Psoas muscle (tissue), 8 donors: ENCODE measurements around the gene RSRP1. TPM values are rescaled to one million over a fixed set of nuclear protein-coding genes. Genes with fewer than 3 reads are reported as not detected.

ENCODE experiments used
- ATAC-seq, 4 donors: fragments of 200-7000 bp; cut with Tn5 transposase; one replicate each; pipeline ENCODE4 v1.9.1; 2020; ENCODE audit warnings: moderate library complexity in 3 of 4, mild to moderate bottlenecking in 2 of 4
- DNase-seq, 2 donors: peaks; one replicate each; pipeline ENCODE4 v3.0.0-alpha.2; 2020
- H3K27ac ChIP-seq: fragments of 200-600 bp; one replicate; pipeline ENCODE4 v1.8.0; 2022
- H3K27me3 ChIP-seq, 3 donors: fragments of 200-600 bp in 1 of 3; one replicate each; pipeline versions ENCODE4 v1.6.1 to v1.8.0; 2013 to 2022; ENCODE audit warnings: low read length in 2 of 3, mild to moderate bottlenecking in 2 of 3, moderate library complexity in 1 of 3; ENCODE audit not compliant: insufficient read depth in 3 of 3
- H3K36me3 ChIP-seq, 2 donors: fragments of 200-600 bp in 1 of 2; one replicate each; pipeline versions ENCODE4 v1.6.1 to v1.8.0; 2013 to 2022; ENCODE audit warnings: low read depth in 1 of 2, mild to moderate bottlenecking in 1 of 2, moderate library complexity in 1 of 2; ENCODE audit not compliant: insufficient read depth in 1 of 2
- H3K4me1 ChIP-seq: fragments of 200-600 bp; one replicate; pipeline ENCODE4 v1.8.0; 2022
- H3K4me3 ChIP-seq: fragments of 200-600 bp; one replicate; pipeline ENCODE4 v1.8.0; 2022; ENCODE audit warnings: mild to moderate bottlenecking
- H3K9me3 ChIP-seq: fragments of 200-600 bp; one replicate; pipeline ENCODE4 v1.8.0; 2022
- CTCF ChIP-seq: fragments of 200-600 bp; IDR thresholded peaks from one replicate; pipeline ENCODE4 v1.8.0; 2022; ENCODE audit warnings: antibody characterized with exemption
- WGBS, 3 donors: extraction: QIAGEN DNeasy Blood & Tissue Kit; methylation state at CpG; one replicate each; pipeline versions ENCODE4 v1.1.6 to v1.1.7; 2013; 5-methylcytosine and 5-hydroxymethylcytosine counted together
- intact Hi-C, 2 donors: fragments of 100-400 bp; cut with DNase I; formaldehyde crosslinking; loops; one replicate each; pipeline versions ENCODE4 v1.11.0 to v1.14.2; 2022
- polyA plus RNA-seq, 3 donors: library from polyadenylated mRNA; stranded (reverse); fragments of 200-250 nt; gene quantifications; one replicate each; pipeline ENCODE4 v1.2.3, GENCODE V29; 2013
- total RNA-seq, 4 donors: library from RNA; stranded (reverse); fragmentation: NEBNext Ultra II Directional in 2 of 4; extraction: Animal tissue kit (Norgen Biotek cat#: 25700) in 2 of 4; gene quantifications; one replicate each; pipeline versions ENCODE4 v1.2.1 to v1.2.4, GENCODE V29; 2021 to 2023
- donor health status: healthy with polysubstance abuse.
- donor health status: DM: no; HTN: no; CAD: no; lungs with moderate emphysema.
- donor health status: Bipolar disorder and iron deficiency.
- donor health status: healthy.
- donor health status: DM: yes; HTN: yes; CAD: no.
- donor health status: DM: no; HTN: no; CAD: no.
- donor health status: DM: no; HTN: no; CAD: no.
- donor health status: DM: yes; HTN: yes; CAD: no.

Gene RSRP1
- total and polyA plus RNA-seq, 7 donors = 9.6 to 36.5 (median 17.7) TPM

- intact Hi-C loops = loop anchor here in 1 of 2 donors (10.0 kb wide), 1 partner anchor 273 kb away; no protein-coding TSS in a partner anchor
- WGBS, 3 donors = 34 to 46% (median 35%) methylated on average over 11 of the region's 11 CpGs
- Histone ChIP-seq H3K27me3 (peaks cover 0 to 1% (median 0%) of the 10 kb centered on the region in 3 donors), H3K4me3 (peak overlapping the region; percentile 37), H3K27ac (no peak overlapping the region), H3K4me1 (peaks cover 22% of the 10 kb centered on the region), H3K36me3 (no peaks in the 10 kb centered on the region), H3K9me3 (no peaks in the 10 kb centered on the region)
- ATAC-seq (no peak), DNase-seq (no peak)
- TF ChIP-seq CTCF = no peak
These were observed 49.1 kb downstream of the RSRP1 start for GRCh38 chr1:25197982-25198662.

- Histone ChIP-seq H3K27me3 (peaks cover 0 to 1% (median 0%) of the 10 kb centered on the region in 3 donors), H3K4me1 (peaks cover 22% of the 10 kb centered on the region), H3K4me3 (no peak overlapping the region), H3K9me3 (no peaks in the 10 kb centered on the region), H3K36me3 (no peaks in the 10 kb centered on the region), H3K27ac (no peak overlapping the region)
- DNase-seq (no peak), ATAC-seq (peak in 1 of 4 donors; percentile 32)
- intact Hi-C loops = loop anchor here in 1 of 2 donors (10.0 kb wide), 1 partner anchor 273 kb away; no protein-coding TSS in a partner anchor
- 53 to 62% (median 61%) methylated on average over 20 of the region's 20 CpGs for WGBS, 3 donors
- no peak for TF ChIP-seq CTCF
These were observed 49.8 kb downstream of the RSRP1 start for GRCh38 chr1:25197235-25197975.

- Histone ChIP-seq H3K27ac (no peak overlapping the region), H3K9me3 (no peaks in the 10 kb centered on the region), H3K36me3 (no peaks in the 10 kb centered on the region), H3K27me3 (peaks cover 0 to 2% (median 1%) of the 10 kb centered on the region in 3 donors), H3K4me3 (no peak overlapping the region), H3K4me1 (peaks cover 22% of the 10 kb centered on the region)
- WGBS, 3 donors = 79 to 85% (median 83%) methylated on average over 7 of the region's 7 CpGs
- no peak for ATAC-seq
- no peak for TF ChIP-seq CTCF
- no peak for DNase-seq
- intact Hi-C loops = loop anchor here in 1 of 2 donors (10.0 kb wide), 1 partner anchor 272 kb away; no protein-coding TSS in a partner anchor
These were observed 50.4 kb downstream of the RSRP1 start for GRCh38 chr1:25196830-25197229.

- intact Hi-C loops = loop anchor here in 1 of 2 donors (10.0 kb wide), 1 partner anchor 271 kb away; no protein-coding TSS in a partner anchor
These were observed 51.4 kb downstream of the RSRP1 start for GRCh38 chr1:25195835-25196234.

More at GRCh38 chr1:25195835-25196234, 51.4 kb downstream of the RSRP1 start:
- DNase-seq (no peak), ATAC-seq (no peak)
- no peaks in the 10 kb centered on the region for H3K9me3 ChIP-seq
- no peak overlapping the region for H3K27ac ChIP-seq
- H3K27me3 ChIP-seq = peaks cover 0 to 3% (median 2%) of the 10 kb centered on the region in 3 donors
- H3K36me3 ChIP-seq = no peaks in the 10 kb centered on the region
- no peak for TF ChIP-seq CTCF
- peaks cover 22% of the 10 kb centered on the region for H3K4me1 ChIP-seq
- H3K4me3 ChIP-seq = no peak overlapping the region
- 81 to 90% (median 83%) methylated on average over 6 of the region's 6 CpGs for WGBS, 3 donors
